Body of pancreas (tissue), 4 donors: ENCODE measurements around the gene ATXN1. TPM values are rescaled to one million over a fixed set of nuclear protein-coding genes. Genes with fewer than 3 reads are reported as not detected.

Experiments
- ATAC-seq: fragments of 150-250 bp; one replicate; pipeline ENCODE4 v1.9.1; 2016
- DNase-seq, 4 donors: peaks; one replicate each; pipeline ENCODE4 v3.0.0-alpha.2; 2019
- H3K27ac ChIP-seq, 4 donors: fragments of 200-600 bp; sonication (generic); 1 replicate in 3 of 4; 2 replicates in 1 of 4; pipeline versions ENCODE4 v1.5.1 to v1.6.1; 2016 to 2019; ENCODE audit warnings: mild to moderate bottlenecking in 1 of 4, mixed read lengths in 1 of 4, moderate library complexity in 1 of 4
- H3K27me3 ChIP-seq, 2 donors: fragments of 200-600 bp; sonication (generic); one replicate each; pipeline ENCODE4 v1.6.0; 2016; ENCODE audit warnings: mild to moderate bottlenecking in 1 of 2
- H3K36me3 ChIP-seq, 2 donors: fragments of 200-600 bp; sonication (generic); replicated peaks in 1 of 2; 2 replicates each; pipeline ENCODE4 v1.5.1; 2016; ENCODE audit warnings: low read depth in 2 of 2; ENCODE audit not compliant: insufficient read depth in 1 of 2
- H3K4me1 ChIP-seq: fragments of 200-600 bp; sonication (generic); one replicate; pipeline ENCODE4 v1.6.0; 2016
- H3K4me3 ChIP-seq, 2 donors: fragments of 200-600 bp; sonication (generic); 1 replicate in 1 of 2; 2 replicates in 1 of 2; pipeline ENCODE4 v1.5.1; 2016 to 2019
- H3K9me3 ChIP-seq, 3 donors: fragments of 200-600 bp; sonication (generic); 1 replicate in 2 of 3; 2 replicates in 1 of 3; pipeline ENCODE4 v1.5.1; 2016
- CTCF ChIP-seq, 7 experiments: fragments of 450-650 bp in 4 of 7; fragments of 200-600 bp in 3 of 7; sonication (generic) in 3 of 7; IDR thresholded peaks; one replicate each; pipeline ENCODE4 v1.5.1; 2016 to 2019; ENCODE audit warnings: antibody characterized with exemption in 7 of 7
- POLR2A ChIP-seq, 3 donors: fragments of 450-650 bp; IDR thresholded peaks; one replicate each; pipeline ENCODE4 v1.6.1; 2016; ENCODE audit warnings: antibody characterized with exemption in 3 of 3, mild to moderate bottlenecking in 2 of 3
- WGBS, 2 donors: methylation state at CpG; one replicate each; pipeline ENCODE4 v1.1.5; 2017; 5-methylcytosine and 5-hydroxymethylcytosine counted together
- intact Hi-C: fragments of 100-400 bp; cut with DNase I; formaldehyde crosslinking; loops from one replicate; pipeline ENCODE4 v1.15.1; 2023
- total RNA-seq, 2 donors: library from RNA; depleted of rRNA; stranded (reverse); fragments of >200 nt; gene quantifications; one replicate each; pipeline ENCODE4 v1.1.0, GENCODE V29; 2016

ATXN1 gene
- total RNA-seq, 2 donors from 2014 or later = 24.6 to 24.7 TPM

DNA sequence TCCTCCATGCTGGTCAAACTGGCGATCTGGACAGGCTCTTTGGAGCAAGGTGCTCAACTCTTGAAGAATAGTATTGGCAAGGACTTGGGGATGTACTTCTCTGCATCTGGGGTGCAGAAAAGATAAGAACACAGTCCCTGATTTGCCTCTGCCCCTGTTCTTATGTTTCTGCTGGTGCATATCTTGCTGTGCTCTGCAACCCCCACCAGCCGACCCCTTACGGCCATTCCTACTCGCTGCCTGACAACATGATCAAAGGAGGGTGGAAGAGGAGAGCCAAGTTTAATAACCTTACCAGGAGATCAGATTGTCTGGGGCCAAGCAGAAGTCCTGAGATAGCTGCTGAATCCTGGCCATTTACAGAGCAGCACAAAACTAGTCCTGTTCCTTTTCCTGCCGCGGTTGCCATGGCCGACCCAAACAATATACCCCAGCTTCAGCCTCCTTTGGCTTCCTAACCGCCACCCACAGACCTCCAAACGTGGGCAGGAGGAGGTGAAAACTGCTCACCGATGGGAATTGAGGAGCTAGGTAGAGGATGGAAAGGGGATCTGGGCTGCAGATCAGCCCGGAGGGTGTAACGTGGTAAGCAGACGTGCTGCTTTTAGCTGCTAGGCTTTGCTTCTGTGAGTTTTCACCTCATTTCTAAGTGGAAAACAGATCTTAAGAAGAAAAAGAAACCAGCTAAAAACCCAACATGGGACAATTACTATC, 60.9 kb downstream of the ATXN1 start:
- no peak overlapping the region for H3K4me3 ChIP-seq
- no peaks in the 10 kb centered on the region for H3K27me3 ChIP-seq
- 66 to 72% methylated on average over 13 of the region's 13 CpGs for WGBS, 2 donors
- ATAC-seq (no peak), DNase-seq (no peak)
- H3K4me1 ChIP-seq = peaks cover 14% of the 10 kb centered on the region
- no peaks in the 10 kb centered on the region for H3K9me3 ChIP-seq
- no peak overlapping the region for H3K27ac ChIP-seq
- intact Hi-C loops = no loop called here
- TF ChIP-seq CTCF (IDR thresholded peaks at IDR 0.05) (no peak), POLR2A (IDR thresholded peaks at IDR 0.05) (no peak)
- no peaks in the 10 kb centered on the region for H3K36me3 ChIP-seq

GRCh38 chr6:16698997-16699868, 62.0 kb downstream of the ATXN1 start:
- Histone ChIP-seq H3K27me3 (no peaks in the 10 kb centered on the region), H3K27ac (peak overlapping the region in 1 of 4 donors; percentile 8), H3K36me3 (no peaks in the 10 kb centered on the region), H3K4me1 (peaks cover 19% of the 10 kb centered on the region), H3K4me3 (no peak overlapping the region), H3K9me3 (no peaks in the 10 kb centered on the region)
- ATAC-seq (no peak), DNase-seq (no peak)
- intact Hi-C loops = no loop called here
- TF ChIP-seq POLR2A (IDR thresholded peaks at IDR 0.05) (no peak), CTCF (IDR thresholded peaks at IDR 0.05) (no peak)
- WGBS, 2 donors = 58 to 69% methylated on average over 7 of the region's 7 CpGs

GRCh38 chr6:16698162-16698533, 63.1 kb downstream of the ATXN1 start:
- H3K36me3 ChIP-seq = no peaks in the 10 kb centered on the region
- H3K4me3 ChIP-seq = no peak overlapping the region
- TF ChIP-seq CTCF (IDR thresholded peaks at IDR 0.05) (no peak), POLR2A (IDR thresholded peaks at IDR 0.05) (no peak)
- H3K9me3 ChIP-seq = no peaks in the 10 kb centered on the region
- WGBS, 2 donors = 68 to 78% methylated on average over 1 of the region's 1 CpG
- intact Hi-C loops = no loop called here
- H3K4me1 ChIP-seq = peaks cover 19% of the 10 kb centered on the region
- no peak for DNase-seq
- no peaks in the 10 kb centered on the region for H3K27me3 ChIP-seq
- H3K27ac ChIP-seq = no peak overlapping the region
- ATAC-seq = no peak

DNA sequence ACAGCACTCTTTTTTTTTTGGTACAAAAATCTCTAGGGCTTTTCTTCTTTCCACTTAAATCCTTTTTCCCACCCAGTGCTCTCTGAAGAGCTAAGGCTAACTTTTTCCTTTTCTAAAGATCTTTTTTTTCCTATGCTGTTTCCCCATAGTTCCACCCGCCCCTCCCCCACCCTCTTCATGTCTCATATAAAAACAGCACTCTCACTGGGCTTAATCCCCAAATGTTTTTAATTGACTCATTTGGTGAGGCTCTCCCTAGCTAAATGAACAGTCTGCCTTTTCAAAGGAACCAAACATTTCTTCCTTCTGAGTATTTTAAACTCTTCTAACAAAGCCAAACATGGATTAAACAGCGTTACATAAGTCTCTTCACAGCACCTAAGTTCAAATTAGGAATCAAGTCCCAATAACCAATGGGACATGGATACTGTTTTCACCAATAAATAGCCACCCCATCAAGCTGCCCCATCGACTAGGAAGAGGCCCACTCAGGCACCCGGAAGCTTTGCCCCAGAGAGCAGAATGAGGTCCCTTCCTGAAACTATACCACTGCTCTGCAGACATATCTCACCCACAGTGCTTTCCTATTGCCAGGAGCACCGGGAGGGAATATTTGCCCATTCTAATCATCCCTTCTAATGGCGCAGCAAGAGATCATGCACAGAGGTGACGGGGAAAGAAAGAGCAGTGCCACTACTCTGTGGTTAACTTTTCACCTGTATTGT, 63.7 kb downstream of the ATXN1 start:
- Histone ChIP-seq H3K27ac (no peak overlapping the region), H3K36me3 (no peaks in the 10 kb centered on the region), H3K4me3 (no peak overlapping the region), H3K4me1 (peaks cover 19% of the 10 kb centered on the region), H3K9me3 (no peaks in the 10 kb centered on the region), H3K27me3 (no peaks in the 10 kb centered on the region)
- ATAC-seq (no peak), DNase-seq (no peak)
- 65 to 84% methylated on average over 7 of the region's 7 CpGs for WGBS, 2 donors
- intact Hi-C loops = no loop called here
- TF ChIP-seq CTCF (IDR thresholded peaks at IDR 0.05) = no peak
- no peak for TF ChIP-seq POLR2A (IDR thresholded peaks at IDR 0.05)
